Activated CD4-positive, alpha-beta T cell treated with anti-CD3 and anti-CD28 coated beads for 36 hours (primary cell): Measurements from ENCODE around the gene BCDIN3D. TPM values are rescaled to one million over a fixed set of nuclear protein-coding genes. Genes with fewer than 3 reads are reported as not detected.

ENCODE experiments used
- ATAC-seq: fragments of 200-7000 bp; cut with Tn5 transposase; one replicate; pipeline ENCODE4 v1.10.0; 2021; ENCODE audit warnings: mild to moderate bottlenecking, moderate library complexity
- CTCF ChIA-PET: fragments of 350-600 bp; sonication (Branson Sonifier 250); formaldehyde crosslinking; loops from one replicate; lab custom pipeline; 2021; ENCODE audit warnings: antibody characterized with exemption; lab: Charles Lee
- POLR2A ChIA-PET: fragments of 350-600 bp; sonication (Branson Sonifier 250); formaldehyde crosslinking; loops from one replicate; lab custom pipeline; 2021; ENCODE audit warnings: antibody characterized with exemption, inconsistent platforms; lab: Charles Lee
- DNase-seq: peaks from one replicate; pipeline ENCODE4 v3.0.0-alpha.2; 2020
- H3K27ac Mint-ChIP-seq: one replicate; pipeline ENCODE4 v1.8.0; 2021; ENCODE audit warnings: mixed read lengths
- H3K27me3 Mint-ChIP-seq: one replicate; pipeline ENCODE4 v1.8.0; 2021; ENCODE audit warnings: mixed read lengths
- H3K36me3 Mint-ChIP-seq: one replicate; pipeline ENCODE4 v1.8.0; 2021; ENCODE audit warnings: low read depth, mixed read lengths
- H3K4me1 Mint-ChIP-seq: one replicate; pipeline ENCODE4 v1.8.0; 2021; ENCODE audit warnings: mixed read lengths
- H3K4me3 Mint-ChIP-seq: one replicate; pipeline ENCODE4 v1.8.0; 2021; ENCODE audit warnings: mild to moderate bottlenecking, moderate library complexity, mixed read lengths
- H3K9me3 Mint-ChIP-seq: one replicate; pipeline ENCODE4 v1.8.0; 2021; ENCODE audit warnings: low read depth, mixed read lengths
- intact Hi-C, 2 experiments: fragments of 100-400 bp; cut with DNase I in 1 of 2; cut with micrococcal nuclease in 1 of 2; formaldehyde crosslinking; loops; one replicate each; pipeline versions ENCODE4 v1.14.2 to v1.15.1; 2022 to 2024; cut with DNase I, micrococcal nuclease
- total RNA-seq, 2 experiments: library from RNA; stranded (reverse); gene quantifications; one replicate each; pipeline ENCODE4 v1.2.3, GENCODE V29; 2021

The BCDIN3D gene
- total RNA-seq, 2 experiments from 2014 or later: 5.5 to 5.6 TPM

- Mint-ChIP-seq H3K9me3 (no peaks in the 10 kb centered on the region), H3K27me3 (peaks cover 3% of the 10 kb centered on the region), H3K4me1 (peaks cover 3% of the 10 kb centered on the region), H3K27ac (no peak overlapping the region), H3K36me3 (no peaks in the 10 kb centered on the region), H3K4me3 (no peak overlapping the region)
- DNase-seq (no peak), ATAC-seq (no peak)
- ChIA-PET CTCF (no interaction called here), POLR2A (no interaction called here)
- intact Hi-C loops: no loop called here
These were observed 10.8 kb upstream of the BCDIN3D start for GRCh38 chr12:49853671-49854070.

GRCh38 chr12:49847161-49847560 is 4.3 kb upstream of the BCDIN3D start:
- peaks cover 20% of the 10 kb centered on the region for H3K4me1 Mint-ChIP-seq
- H3K4me3 Mint-ChIP-seq: no peak overlapping the region
- no peak overlapping the region for H3K27ac Mint-ChIP-seq
- H3K36me3 Mint-ChIP-seq: no peaks in the 10 kb centered on the region
- DNase-seq: no peak
- intact Hi-C loops: loop anchor here in 1 of 2 experiments (10.0 kb wide), 1 partner anchor 178 kb away; the partner anchor contains the start of gene RACGAP1
- CTCF ChIA-PET: interaction anchor here (0.6 to 1.1 kb wide), 5 partner anchors 49 to 120 kb away, joined by 3 to 4 read pairs (median 3); partner anchors contain the start of gene TMBIM6
- H3K27me3 Mint-ChIP-seq: peaks cover 4% of the 10 kb centered on the region
- POLR2A ChIA-PET: interaction anchor here (0.7 kb wide), 1 partner anchor 11 kb away, joined by 5 read pairs; no protein-coding TSS in a partner anchor
- no peaks in the 10 kb centered on the region for H3K9me3 Mint-ChIP-seq
- no peak for ATAC-seq

GRCh38 chr12:49846032-49846431 is 3.1 kb upstream of the BCDIN3D start:
- ChIA-PET CTCF (interaction anchor here (1.1 to 2.1 kb wide), 2 partner anchors 17 to 68 kb away, joined by 3 to 11 read pairs; partner anchors contain the start of gene NCKAP5L), POLR2A (interaction anchor here (0.7 kb wide), 1 partner anchor 743 kb away, joined by 5 read pairs; no protein-coding TSS in a partner anchor)
- no peak for DNase-seq
- H3K27ac Mint-ChIP-seq: no peak overlapping the region
- H3K36me3 Mint-ChIP-seq: no peaks in the 10 kb centered on the region
- no peak for ATAC-seq
- intact Hi-C loops: loop anchor here in 1 of 2 experiments (10.0 kb wide), 1 partner anchor 179 kb away; the partner anchor contains the start of gene RACGAP1
- peaks cover 29% of the 10 kb centered on the region for H3K4me1 Mint-ChIP-seq
- H3K4me3 Mint-ChIP-seq: no peak overlapping the region
- no peaks in the 10 kb centered on the region for H3K9me3 Mint-ChIP-seq
- H3K27me3 Mint-ChIP-seq: peaks cover 4% of the 10 kb centered on the region

- intact Hi-C loops: loop anchor here (1.0 to 10.0 kb wide), 10 partner anchors 16 to 557 kb away; partner anchors contain the start of genes RACGAP1 (in 2 of the 2), TMBIM6 (in 2 of the 2), CERS5 (in 1 of the 2) and FMNL3 (in 1 of the 2)
- H3K27ac Mint-ChIP-seq: peak overlapping the region; percentile 26
These were observed 1.1 kb upstream of the BCDIN3D start for GRCh38 chr12:49843876-49844437.

GRCh38 chr12:49843411-49843810 is 505 bp upstream of the BCDIN3D start:
- CTCF ChIA-PET: interaction anchor here (0.8 to 1.8 kb wide), 10 partner anchors 9 to 102 kb away, joined by 3 to 10 read pairs (median 4); partner anchors contain the start of genes NCKAP5L and TMBIM6
- ATAC-seq (no peak), DNase-seq (no peak)
- no peaks in the 10 kb centered on the region for H3K9me3 Mint-ChIP-seq
- POLR2A ChIA-PET: interaction anchor here (0.6 to 1.0 kb wide), 8 partner anchors 15 to 642 kb away, joined by 3 to 11 read pairs (median 4); partner anchors contain the start of genes COX14, NCKAP5L and TMBIM6
- no peaks in the 10 kb centered on the region for H3K36me3 Mint-ChIP-seq
- H3K27me3 Mint-ChIP-seq: no peaks in the 10 kb centered on the region
- peak overlapping the region; percentile 91 for H3K27ac Mint-ChIP-seq
- peaks cover 30% of the 10 kb centered on the region for H3K4me1 Mint-ChIP-seq
- intact Hi-C loops: loop anchor here (1.0 to 10.0 kb wide), 10 partner anchors 15 to 557 kb away; partner anchors contain the start of genes RACGAP1 (in 2 of the 2), TMBIM6 (in 2 of the 2), CERS5 (in 1 of the 2) and FMNL3 (in 1 of the 2)
- peak overlapping the region; percentile 90 for H3K4me3 Mint-ChIP-seq

More at GRCh38 chr12:49843876-49844437, 1.1 kb upstream of the BCDIN3D start:
- ChIA-PET CTCF (interaction anchor here (0.7 to 2.1 kb wide), 8 partner anchors 8 to 372 kb away, joined by 3 to 11 read pairs (median 6); partner anchors contain the start of genes NCKAP5L and TMBIM6), POLR2A (no interaction called here)
- DNase-seq (no peak), ATAC-seq (no peak)
- H3K4me1 Mint-ChIP-seq: peaks cover 30% of the 10 kb centered on the region
- no peaks in the 10 kb centered on the region for H3K9me3 Mint-ChIP-seq
- H3K4me3 Mint-ChIP-seq: peak overlapping the region; percentile 3
- H3K27me3 Mint-ChIP-seq: peaks cover 4% of the 10 kb centered on the region
- no peaks in the 10 kb centered on the region for H3K36me3 Mint-ChIP-seq

- CTCF ChIA-PET: interaction anchor here (0.6 to 4.8 kb wide), 26 partner anchors 10 to 273 kb away, joined by 3 to 44 read pairs (median 4); partner anchors contain the start of genes COX14, NCKAP5L and TMBIM6
These were observed 3.8 kb downstream of the BCDIN3D start for GRCh38 chr12:49838973-49839633.

GRCh38 chr12:49832836-49833421 is 10.0 kb downstream of the BCDIN3D start:
- H3K4me1 Mint-ChIP-seq: peaks cover 15% of the 10 kb centered on the region
- peak overlapping the region; percentile 68 for H3K27ac Mint-ChIP-seq
- intact Hi-C loops: no loop called here
- no peaks in the 10 kb centered on the region for H3K27me3 Mint-ChIP-seq
- POLR2A ChIA-PET: no interaction called here
- ATAC-seq (no peak), DNase-seq (no peak)
- peaks cover 1% of the 10 kb centered on the region for H3K36me3 Mint-ChIP-seq
- CTCF ChIA-PET: interaction anchor here (0.6 to 1.5 kb wide), 2 partner anchors 70 to 197 kb away, joined by 3 read pairs; no protein-coding TSS in a partner anchor
- H3K4me3 Mint-ChIP-seq: no peak overlapping the region
- no peaks in the 10 kb centered on the region for H3K9me3 Mint-ChIP-seq

More at GRCh38 chr12:49838973-49839633, 3.8 kb downstream of the BCDIN3D start:
- Mint-ChIP-seq H3K4me1 (peaks cover 23% of the 10 kb centered on the region), H3K27me3 (no peaks in the 10 kb centered on the region), H3K27ac (no peak overlapping the region), H3K9me3 (no peaks in the 10 kb centered on the region), H3K4me3 (no peak overlapping the region), H3K36me3 (peaks cover 1% of the 10 kb centered on the region)
- no peak for ATAC-seq
- intact Hi-C loops: loop anchor here (1.0 to 2.0 kb wide), 2 partner anchors 63 to 194 kb away; no protein-coding TSS in a partner anchor
- POLR2A ChIA-PET: interaction anchor here (0.5 to 1.0 kb wide), 3 partner anchors 11 to 190 kb away, joined by 3 to 4 read pairs (median 3); partner anchors contain the start of gene NCKAP5L
- DNase-seq: peak; percentile 50

- Mint-ChIP-seq H3K9me3 (no peaks in the 10 kb centered on the region), H3K27me3 (no peaks in the 10 kb centered on the region), H3K4me1 (peaks cover 19% of the 10 kb centered on the region), H3K27ac (no peak overlapping the region), H3K36me3 (no peaks in the 10 kb centered on the region), H3K4me3 (no peak overlapping the region)
- POLR2A ChIA-PET: no interaction called here
- no peak for DNase-seq
- CTCF ChIA-PET: interaction anchor here (1.0 to 1.6 kb wide), 4 partner anchors 13 to 69 kb away, joined by 3 to 4 read pairs (median 4); no protein-coding TSS in a partner anchor
- intact Hi-C loops: no loop called here
- no peak for ATAC-seq
These were observed 11.2 kb downstream of the BCDIN3D start for GRCh38 chr12:49831717-49832116.

GRCh38 chr12:49828133-49829091 is 14.5 kb downstream of the BCDIN3D start, which contains the start of gene NCKAP5L:
Gene NCKAP5L (minus strand): TSS chr12:49828413. CDS start chr12:49804044, 24,369 bp downstream.
- peak; percentile 97 for DNase-seq
- ChIA-PET CTCF (interaction anchor here (0.5 to 4.4 kb wide), 9 partner anchors 11 to 936 kb away, joined by 3 to 44 read pairs (median 4); partner anchors contain the start of genes ATF1, BCDIN3D and TMBIM6), POLR2A (interaction anchor here (1.0 to 1.4 kb wide), 3 partner anchors 11 to 87 kb away, joined by 4 to 8 read pairs (median 8); partner anchors contain the start of genes BCDIN3D and TMBIM6)
- peaks cover 27% of the 10 kb centered on the region for H3K4me1 Mint-ChIP-seq
- no peaks in the 10 kb centered on the region for H3K9me3 Mint-ChIP-seq
- no peaks in the 10 kb centered on the region for H3K36me3 Mint-ChIP-seq
- intact Hi-C loops: loop anchor here (1.0 to 2.0 kb wide), 8 partner anchors 14 to 260 kb away; partner anchors contain the start of genes TMBIM6 (in 2 of the 2), BCDIN3D (in 1 of the 2), FMNL3 (in 1 of the 2) and MCRS1 (in 1 of the 2)
- no peaks in the 10 kb centered on the region for H3K27me3 Mint-ChIP-seq
- peak within 1 kb of the TSS; percentile 86 for H3K4me3 Mint-ChIP-seq
- H3K27ac Mint-ChIP-seq: peak within 1 kb of the TSS; percentile 90
- peak; percentile 99 for ATAC-seq
